Measurements from ENCODE around the gene DNAAF1. TPM values are rescaled to one million over a fixed set of nuclear protein-coding genes. Genes with fewer than 3 reads are reported as not detected.
"Not testable (repeated sequence)": the region's sequence is repeated elsewhere in the genome, so short reads cannot be mapped to it uniquely, and the experiment has no call there.

The DNAAF1 gene
- total and polyA plus RNA-seq, 5 donors = 0.14 to 0.68 (median 0.28) TPM; not detected in 2

GRCh38 chr16:84110527-84110926 lies 34.6 kb upstream of the DNAAF1 start:
- intact Hi-C loops (cut with DNase I) = no loop called here
- H3K4me3 ChIP-seq (ENCODE audit: low read length) = no peak overlapping the region
- H3K27ac ChIP-seq (ENCODE audit: low read length) = no peak overlapping the region
- ATAC-seq = no peak
- no peaks in the 10 kb centered on the region for H3K9me3 ChIP-seq (ENCODE audit: control insufficient read depth, low read length)
- H3K27me3 ChIP-seq (ENCODE audit: control insufficient read depth, insufficient read depth) = no peaks in the 10 kb centered on the region
- 88% methylated on average over 3 of the region's 3 CpGs for WGBS
- no peaks in the 10 kb centered on the region for H3K4me1 ChIP-seq (ENCODE audit: control insufficient read depth, insufficient read depth, low read length)
- no peak for DNase-seq

GRCh38 chr16:84111525-84111924 lies 33.6 kb upstream of the DNAAF1 start:
- no peak for ATAC-seq

GRCh38 chr16:84111949-84112348 lies 33.2 kb upstream of the DNAAF1 start:
- WGBS = 94% methylated on average over 3 of the region's 3 CpGs
- H3K27ac ChIP-seq (ENCODE audit: low read length); DNase-seq; ATAC-seq; H3K27me3 ChIP-seq (ENCODE audit: control insufficient read depth, insufficient read depth); H3K9me3 ChIP-seq (ENCODE audit: control insufficient read depth, low read length); intact Hi-C loops (cut with DNase I); H3K4me1 ChIP-seq (ENCODE audit: control insufficient read depth, insufficient read depth, low read length); H3K4me3 ChIP-seq (ENCODE audit: low read length): not testable (repeated sequence)

More at GRCh38 chr16:84111525-84111924, 33.6 kb upstream of the DNAAF1 start:
- no peak for DNase-seq
- WGBS = 67% methylated on average over 3 of the region's 3 CpGs
- Histone ChIP-seq H3K4me3 (ENCODE audit: low read length) (no peak overlapping the region), H3K27me3 (ENCODE audit: control insufficient read depth, insufficient read depth) (no peaks in the 10 kb centered on the region), H3K4me1 (ENCODE audit: control insufficient read depth, insufficient read depth, low read length) (no peaks in the 10 kb centered on the region), H3K27ac (ENCODE audit: low read length) (no peak overlapping the region), H3K9me3 (ENCODE audit: control insufficient read depth, low read length) (no peaks in the 10 kb centered on the region)
- intact Hi-C loops (cut with DNase I) = no loop called here

DNA sequence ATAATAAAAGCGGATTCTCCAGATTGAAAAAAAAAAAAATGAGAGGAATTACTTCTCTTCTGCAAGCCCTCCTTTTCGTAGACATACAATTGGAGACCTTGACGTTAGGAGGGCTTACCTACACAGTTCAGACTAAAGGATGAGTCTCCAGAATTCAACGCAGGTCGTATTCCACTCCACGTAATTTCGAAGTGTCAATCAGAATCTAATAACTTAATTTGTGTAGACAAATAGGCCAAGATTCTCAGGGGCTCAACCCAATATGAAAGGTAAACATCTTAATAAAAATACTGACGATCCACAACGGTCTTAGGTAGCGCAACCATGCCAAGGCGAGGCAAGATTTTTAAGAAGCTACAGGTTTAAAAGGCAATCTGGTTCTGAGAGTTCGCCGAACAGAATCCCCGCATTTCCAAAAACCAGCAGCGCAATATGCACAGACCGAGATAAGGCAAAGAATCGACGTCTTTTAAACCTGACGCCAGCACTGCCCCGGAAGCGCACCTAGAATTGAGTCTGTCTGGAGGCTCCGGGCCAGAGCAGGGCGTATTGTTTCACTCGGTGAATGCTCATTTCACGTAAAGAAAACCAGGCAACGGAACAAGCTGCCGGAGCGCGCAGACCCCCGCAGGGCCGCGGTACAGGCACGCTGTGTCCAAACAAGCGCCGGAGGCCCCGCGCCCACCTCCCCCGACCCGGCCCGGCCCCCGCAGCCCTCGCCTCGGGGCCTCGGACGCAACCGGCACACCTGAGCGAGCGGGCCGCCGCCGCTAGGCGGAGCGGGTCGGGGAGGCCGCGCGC lies 29.0 kb upstream of the DNAAF1 start:
- DNase-seq (no peak), ATAC-seq (peak; percentile 0)
- peak overlapping the region; percentile 75 for H3K27ac ChIP-seq (ENCODE audit: low read length)
- H3K4me1 ChIP-seq (ENCODE audit: control insufficient read depth, insufficient read depth, low read length) = no peaks in the 10 kb centered on the region
- no peaks in the 10 kb centered on the region for H3K9me3 ChIP-seq (ENCODE audit: control insufficient read depth, low read length)
- 1% methylated on average over 57 of the region's 57 CpGs for WGBS
- intact Hi-C loops (cut with DNase I) = no loop called here
- no peaks in the 10 kb centered on the region for H3K27me3 ChIP-seq (ENCODE audit: control insufficient read depth, insufficient read depth)
- peak overlapping the region; percentile 94 for H3K4me3 ChIP-seq (ENCODE audit: low read length)

DNA sequence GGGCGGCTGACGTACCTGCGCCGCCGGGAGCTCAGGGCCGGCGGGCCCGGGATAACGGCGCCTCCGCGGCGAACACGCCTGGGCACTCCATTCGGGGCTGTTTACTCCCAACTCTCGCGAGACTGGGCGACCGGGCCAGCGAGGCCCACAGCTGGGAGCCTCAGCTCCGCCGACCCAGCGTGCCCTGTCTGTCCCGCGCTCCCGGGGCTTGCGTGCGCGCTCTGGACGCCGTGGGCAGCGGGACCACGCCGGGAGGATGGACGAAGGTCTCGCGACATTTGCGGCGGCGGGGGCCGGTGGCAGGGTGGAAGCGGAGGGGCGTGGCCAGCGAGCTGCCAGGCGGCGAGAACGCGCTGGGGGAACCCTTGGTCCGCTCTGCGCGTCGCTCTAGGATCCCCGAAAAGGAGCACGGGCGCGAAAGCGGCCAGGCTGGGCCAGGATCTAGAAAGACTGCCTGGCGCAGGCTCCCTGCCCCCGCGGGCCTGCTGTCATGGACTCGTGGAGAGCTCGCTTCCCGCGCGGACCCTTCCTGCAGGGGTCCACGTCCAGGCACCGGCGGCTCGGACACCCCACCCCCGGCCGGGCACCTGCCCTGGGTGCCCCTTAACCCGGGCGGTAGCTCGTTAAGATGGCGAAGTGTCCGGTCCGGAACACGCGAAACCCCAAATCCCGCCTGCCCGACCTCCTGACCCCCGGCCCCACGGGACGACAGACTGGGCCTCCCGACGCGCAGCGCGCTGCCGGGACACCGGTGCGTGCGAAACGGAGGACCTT lies 28.2 kb upstream of the DNAAF1 start, which contains the start of gene MBTPS1:
TSS of gene MBTPS1 (minus strand) at position 223 of the 774 bp plus-strand sequence. CDS start 15,159 bp downstream, outside the sequence.
- Histone ChIP-seq H3K27me3 (ENCODE audit: control insufficient read depth, insufficient read depth) (no peaks in the 10 kb centered on the region), H3K4me3 (ENCODE audit: low read length) (peak within 1 kb of the TSS; percentile 94), H3K9me3 (ENCODE audit: control insufficient read depth, low read length) (no peaks in the 10 kb centered on the region), H3K4me1 (ENCODE audit: control insufficient read depth, insufficient read depth, low read length) (no peaks in the 10 kb centered on the region), H3K27ac (ENCODE audit: low read length) (peak within 1 kb of the TSS; percentile 86)
- under 1% methylated on average over 94 of the region's 94 CpGs for WGBS
- ATAC-seq = peak; percentile 99
- peak; percentile 99 to 100 (median 100) for DNase-seq
- intact Hi-C loops (cut with DNase I) = no loop called here

DNA sequence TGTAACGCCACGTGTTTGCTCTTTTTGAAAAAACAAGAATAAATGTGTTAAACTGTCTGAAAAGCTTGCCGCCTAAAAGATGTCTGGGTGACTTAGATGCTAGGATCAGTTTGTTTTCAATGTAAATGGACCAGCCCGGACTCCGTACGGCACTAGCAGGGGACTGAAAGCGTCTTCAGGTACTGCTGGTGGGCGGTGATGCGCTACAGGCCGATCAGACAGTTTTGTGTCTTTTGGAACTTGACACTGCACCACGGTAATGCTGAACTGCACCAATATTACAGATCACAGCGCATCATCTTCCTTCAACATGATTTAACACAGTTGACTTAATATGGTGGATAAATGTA lies 27.6 kb upstream of the DNAAF1 start:
- Histone ChIP-seq H3K4me1 (ENCODE audit: control insufficient read depth, insufficient read depth, low read length) (no peaks in the 10 kb centered on the region), H3K27me3 (ENCODE audit: control insufficient read depth, insufficient read depth) (no peaks in the 10 kb centered on the region), H3K4me3 (ENCODE audit: low read length) (peak overlapping the region; percentile 94), H3K9me3 (ENCODE audit: control insufficient read depth, low read length) (no peaks in the 10 kb centered on the region), H3K27ac (ENCODE audit: low read length) (no peak overlapping the region)
- DNase-seq (no peak), ATAC-seq (peak; percentile 1 to 18)
- intact Hi-C loops (cut with DNase I) = no loop called here
- 8% methylated on average over 12 of the region's 12 CpGs for WGBS

GRCh38 chr16:84118315-84118714 lies 26.8 kb upstream of the DNAAF1 start:
- H3K27me3 ChIP-seq (ENCODE audit: control insufficient read depth, insufficient read depth); DNase-seq; H3K4me3 ChIP-seq (ENCODE audit: low read length); H3K27ac ChIP-seq (ENCODE audit: low read length); H3K9me3 ChIP-seq (ENCODE audit: control insufficient read depth, low read length); H3K4me1 ChIP-seq (ENCODE audit: control insufficient read depth, insufficient read depth, low read length); ATAC-seq; intact Hi-C loops (cut with DNase I): not testable (repeated sequence)
- 93% methylated on average over 5 of the region's 5 CpGs for WGBS

- Histone ChIP-seq H3K27ac (ENCODE audit: low read length) (no peak overlapping the region), H3K4me3 (ENCODE audit: low read length) (no peak overlapping the region), H3K4me1 (ENCODE audit: control insufficient read depth, insufficient read depth, low read length) (no peaks in the 10 kb centered on the region), H3K9me3 (ENCODE audit: control insufficient read depth, low read length) (no peaks in the 10 kb centered on the region), H3K27me3 (ENCODE audit: control insufficient read depth, insufficient read depth) (no peaks in the 10 kb centered on the region)
- no peak for DNase-seq
- no peak for ATAC-seq
- WGBS = 88% methylated on average over 13 of the region's 13 CpGs
- intact Hi-C loops (cut with DNase I) = no loop called here
Observed at GRCh38 chr16:84119368-84119767, 25.7 kb upstream of the DNAAF1 start.

GRCh38 chr16:84120023-84120422 lies 25.1 kb upstream of the DNAAF1 start:
- no peak overlapping the region for H3K4me3 ChIP-seq (ENCODE audit: low read length)
- H3K27me3 ChIP-seq (ENCODE audit: control insufficient read depth, insufficient read depth) = no peaks in the 10 kb centered on the region
- H3K4me1 ChIP-seq (ENCODE audit: control insufficient read depth, insufficient read depth, low read length) = no peaks in the 10 kb centered on the region
- intact Hi-C loops (cut with DNase I) = no loop called here
- 64% methylated on average over 5 of the region's 5 CpGs for WGBS
- no peaks in the 10 kb centered on the region for H3K9me3 ChIP-seq (ENCODE audit: control insufficient read depth, low read length)
- H3K27ac ChIP-seq (ENCODE audit: low read length) = no peak overlapping the region
- ATAC-seq (no peak), DNase-seq (no peak)

DNA sequence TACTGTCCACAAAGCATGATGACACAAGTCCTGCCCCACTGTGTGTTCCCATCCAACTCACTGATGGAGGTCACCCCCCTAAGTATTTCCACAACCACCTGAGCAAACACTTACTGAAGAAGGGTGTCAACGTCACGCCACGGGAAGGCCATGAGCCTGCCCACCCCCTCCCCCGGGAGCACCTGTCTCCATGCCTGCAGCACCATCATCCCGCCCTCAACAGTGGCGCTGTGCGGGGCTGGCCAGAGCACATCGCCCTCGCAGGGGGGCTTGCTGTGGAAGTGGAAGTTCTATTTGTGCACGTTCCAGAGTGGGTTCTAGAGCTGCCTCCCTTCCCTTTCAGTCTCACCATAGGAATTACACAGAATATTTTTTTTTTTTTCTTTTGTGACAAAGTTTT lies 24.1 kb upstream of the DNAAF1 start:
- Histone ChIP-seq H3K4me3 (ENCODE audit: low read length) (no peak overlapping the region), H3K9me3 (ENCODE audit: control insufficient read depth, low read length) (no peaks in the 10 kb centered on the region), H3K27me3 (ENCODE audit: control insufficient read depth, insufficient read depth) (no peaks in the 10 kb centered on the region), H3K4me1 (ENCODE audit: control insufficient read depth, insufficient read depth, low read length) (no peaks in the 10 kb centered on the region), H3K27ac (ENCODE audit: low read length) (no peak overlapping the region)
- DNase-seq = peak in 1 of 3 donors; percentile 43
- ATAC-seq = no peak
- 88% methylated on average over 10 of the region's 10 CpGs for WGBS
- intact Hi-C loops (cut with DNase I) = no loop called here
